ENCODE results near the gene ERI3. TPM values are rescaled to one million over a fixed set of nuclear protein-coding genes. Genes with fewer than 3 reads are reported as not detected.

Gene ERI3
- total and polyA plus RNA-seq, 2 of the 13 experiments (the other 11 are each of a cell fraction or from before 2014, with no cell fraction given), result 35.6 to 35.9 TPM

DNA sequence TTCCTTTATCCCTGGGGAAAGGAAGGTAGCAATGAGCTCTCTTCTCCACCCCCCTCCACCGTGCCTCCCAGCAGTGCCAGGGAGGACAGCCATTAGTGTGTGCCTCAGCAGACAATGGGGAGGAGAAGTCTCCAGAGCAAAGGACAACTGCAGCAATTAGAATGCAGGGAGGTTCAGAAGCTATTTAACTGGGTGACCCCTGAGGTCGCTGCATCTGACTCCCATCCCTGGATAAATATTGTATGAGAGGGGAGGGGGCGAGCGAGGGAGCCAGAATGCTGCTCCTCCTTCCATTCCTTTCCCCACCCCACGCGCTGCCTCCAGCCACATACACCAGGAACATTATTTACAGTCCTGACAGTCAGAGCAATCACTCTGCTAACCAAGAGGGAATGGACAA lies 59.0 kb downstream of the ERI3 start (continued):
- TF ChIP-seq HOXA7 (CRISPR knock-in tag; IDR thresholded peaks at IDR 0.05) (no peak), ZNF549 (CRISPR knock-in tag; IDR thresholded peaks at IDR 0.05) (no peak), ZNF737 (CRISPR knock-in tag; IDR thresholded peaks at IDR 0.05; ENCODE audit: borderline replicate concordance) (no peak), HNF4A (CRISPR knock-in tag; IDR thresholded peaks at IDR 0.05) (peak; percentile 38; the same call in 1 of the 2 replicates), CREB1 (IDR thresholded peaks at IDR 0.05) (no peak), CREB1 (CRISPR knock-in tag; IDR thresholded peaks at IDR 0.05) (peak; percentile 39; the same call in 1 of the 2 replicates), YY1 (IDR thresholded peaks at IDR 0.05; ENCODE audit: insufficient read depth, insufficient replicate concordance, low read depth, low read length) (peak; percentile 46), SOX13 (IDR thresholded peaks at IDR 0.05) (no peak), SOX13 (CRISPR knock-in tag; conservative IDR thresholded peaks at IDR 0.05 in 1 of 2, IDR thresholded peaks at IDR 0.05 in 1 of 2) (no peak; a peak in 1 of 4 replicates), NFE2L2 (IDR thresholded peaks at IDR 0.05; ENCODE audit: low read length) (no peak), ZBTB1 (CRISPR knock-in tag; IDR thresholded peaks at IDR 0.05; ENCODE audit: borderline replicate concordance) (no peak), HNRNPK (IDR thresholded peaks at IDR 0.05; ENCODE audit: low read depth, low read length, poor library complexity, severe bottlenecking) (no peak)
- TF ChIP-seq, protein P1, sequence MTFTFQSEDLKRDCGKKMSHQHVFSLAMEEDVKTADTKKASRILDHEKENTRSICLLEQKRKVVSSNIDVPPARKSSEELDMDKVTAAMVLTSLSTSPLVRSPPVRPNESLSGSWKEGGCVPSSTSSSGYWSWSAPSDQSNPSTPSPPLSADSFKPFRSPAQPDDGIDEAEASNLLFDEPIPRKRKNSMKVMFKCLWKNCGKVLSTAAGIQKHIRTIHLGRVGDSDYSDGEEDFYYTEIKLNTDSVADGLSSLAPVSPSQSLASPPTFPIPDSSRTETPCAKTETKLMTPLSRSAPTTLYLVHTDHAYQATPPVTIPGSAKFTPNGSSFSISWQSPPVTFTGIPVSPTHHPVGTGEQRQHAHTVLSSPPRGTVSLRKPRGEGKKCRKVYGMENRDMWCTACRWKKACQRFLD (CRISPR knock-in tag; IDR thresholded peaks at IDR 0.05; ENCODE audit: borderline replicate concordance), result no peak
- TF ChIP-seq, protein P2, sequence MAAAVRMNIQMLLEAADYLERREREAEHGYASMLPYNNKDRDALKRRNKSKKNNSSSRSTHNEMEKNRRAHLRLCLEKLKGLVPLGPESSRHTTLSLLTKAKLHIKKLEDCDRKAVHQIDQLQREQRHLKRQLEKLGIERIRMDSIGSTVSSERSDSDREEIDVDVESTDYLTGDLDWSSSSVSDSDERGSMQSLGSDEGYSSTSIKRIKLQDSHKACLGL (CRISPR knock-in tag; IDR thresholded peaks at IDR 0.05), result no peak
- TF ChIP-seq, protein P3, sequence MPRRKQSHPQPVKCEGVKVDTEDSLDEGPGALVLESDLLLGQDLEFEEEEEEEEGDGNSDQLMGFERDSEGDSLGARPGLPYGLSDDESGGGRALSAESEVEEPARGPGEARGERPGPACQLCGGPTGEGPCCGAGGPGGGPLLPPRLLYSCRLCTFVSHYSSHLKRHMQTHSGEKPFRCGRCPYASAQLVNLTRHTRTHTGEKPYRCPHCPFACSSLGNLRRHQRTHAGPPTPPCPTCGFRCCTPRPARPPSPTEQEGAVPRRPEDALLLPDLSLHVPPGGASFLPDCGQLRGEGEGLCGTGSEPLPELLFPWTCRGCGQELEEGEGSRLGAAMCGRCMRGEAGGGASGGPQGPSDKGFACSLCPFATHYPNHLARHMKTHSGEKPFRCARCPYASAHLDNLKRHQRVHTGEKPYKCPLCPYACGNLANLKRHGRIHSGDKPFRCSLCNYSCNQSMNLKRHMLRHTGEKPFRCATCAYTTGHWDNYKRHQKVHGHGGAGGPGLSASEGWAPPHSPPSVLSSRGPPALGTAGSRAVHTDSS (CRISPR knock-in tag; conservative IDR thresholded peaks at IDR 0.05), result no peak
- TF ChIP-seq, protein P4, sequence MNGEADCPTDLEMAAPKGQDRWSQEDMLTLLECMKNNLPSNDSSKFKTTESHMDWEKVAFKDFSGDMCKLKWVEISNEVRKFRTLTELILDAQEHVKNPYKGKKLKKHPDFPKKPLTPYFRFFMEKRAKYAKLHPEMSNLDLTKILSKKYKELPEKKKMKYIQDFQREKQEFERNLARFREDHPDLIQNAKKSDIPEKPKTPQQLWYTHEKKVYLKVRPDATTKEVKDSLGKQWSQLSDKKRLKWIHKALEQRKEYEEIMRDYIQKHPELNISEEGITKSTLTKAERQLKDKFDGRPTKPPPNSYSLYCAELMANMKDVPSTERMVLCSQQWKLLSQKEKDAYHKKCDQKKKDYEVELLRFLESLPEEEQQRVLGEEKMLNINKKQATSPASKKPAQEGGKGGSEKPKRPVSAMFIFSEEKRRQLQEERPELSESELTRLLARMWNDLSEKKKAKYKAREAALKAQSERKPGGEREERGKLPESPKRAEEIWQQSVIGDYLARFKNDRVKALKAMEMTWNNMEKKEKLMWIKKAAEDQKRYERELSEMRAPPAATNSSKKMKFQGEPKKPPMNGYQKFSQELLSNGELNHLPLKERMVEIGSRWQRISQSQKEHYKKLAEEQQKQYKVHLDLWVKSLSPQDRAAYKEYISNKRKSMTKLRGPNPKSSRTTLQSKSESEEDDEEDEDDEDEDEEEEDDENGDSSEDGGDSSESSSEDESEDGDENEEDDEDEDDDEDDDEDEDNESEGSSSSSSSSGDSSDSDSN (CRISPR knock-in tag; IDR thresholded peaks at IDR 0.05), result no peak
- TF ChIP-seq, protein P5, sequence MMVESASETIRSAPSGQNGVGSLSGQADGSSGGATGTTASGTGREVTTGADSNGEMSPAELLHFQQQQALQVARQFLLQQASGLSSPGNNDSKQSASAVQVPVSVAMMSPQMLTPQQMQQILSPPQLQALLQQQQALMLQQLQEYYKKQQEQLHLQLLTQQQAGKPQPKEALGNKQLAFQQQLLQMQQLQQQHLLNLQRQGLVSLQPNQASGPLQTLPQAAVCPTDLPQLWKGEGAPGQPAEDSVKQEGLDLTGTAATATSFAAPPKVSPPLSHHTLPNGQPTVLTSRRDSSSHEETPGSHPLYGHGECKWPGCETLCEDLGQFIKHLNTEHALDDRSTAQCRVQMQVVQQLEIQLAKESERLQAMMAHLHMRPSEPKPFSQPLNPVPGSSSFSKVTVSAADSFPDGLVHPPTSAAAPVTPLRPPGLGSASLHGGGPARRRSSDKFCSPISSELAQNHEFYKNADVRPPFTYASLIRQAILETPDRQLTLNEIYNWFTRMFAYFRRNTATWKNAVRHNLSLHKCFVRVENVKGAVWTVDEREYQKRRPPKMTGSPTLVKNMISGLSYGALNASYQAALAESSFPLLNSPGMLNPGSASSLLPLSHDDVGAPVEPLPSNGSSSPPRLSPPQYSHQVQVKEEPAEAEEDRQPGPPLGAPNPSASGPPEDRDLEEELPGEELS (CRISPR knock-in tag; IDR thresholded peaks at IDR 0.05), result peak; percentile 38; the same call in 1 of the 2 replicates
- TF ChIP-seq, protein P6, sequence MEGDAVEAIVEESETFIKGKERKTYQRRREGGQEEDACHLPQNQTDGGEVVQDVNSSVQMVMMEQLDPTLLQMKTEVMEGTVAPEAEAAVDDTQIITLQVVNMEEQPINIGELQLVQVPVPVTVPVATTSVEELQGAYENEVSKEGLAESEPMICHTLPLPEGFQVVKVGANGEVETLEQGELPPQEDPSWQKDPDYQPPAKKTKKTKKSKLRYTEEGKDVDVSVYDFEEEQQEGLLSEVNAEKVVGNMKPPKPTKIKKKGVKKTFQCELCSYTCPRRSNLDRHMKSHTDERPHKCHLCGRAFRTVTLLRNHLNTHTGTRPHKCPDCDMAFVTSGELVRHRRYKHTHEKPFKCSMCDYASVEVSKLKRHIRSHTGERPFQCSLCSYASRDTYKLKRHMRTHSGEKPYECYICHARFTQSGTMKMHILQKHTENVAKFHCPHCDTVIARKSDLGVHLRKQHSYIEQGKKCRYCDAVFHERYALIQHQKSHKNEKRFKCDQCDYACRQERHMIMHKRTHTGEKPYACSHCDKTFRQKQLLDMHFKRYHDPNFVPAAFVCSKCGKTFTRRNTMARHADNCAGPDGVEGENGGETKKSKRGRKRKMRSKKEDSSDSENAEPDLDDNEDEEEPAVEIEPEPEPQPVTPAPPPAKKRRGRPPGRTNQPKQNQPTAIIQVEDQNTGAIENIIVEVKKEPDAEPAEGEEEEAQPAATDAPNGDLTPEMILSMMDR (CRISPR knock-in tag; IDR thresholded peaks at IDR 0.05), result peak; percentile 10; the same call in 1 of the 2 replicates
- TF ChIP-seq, protein P7, sequence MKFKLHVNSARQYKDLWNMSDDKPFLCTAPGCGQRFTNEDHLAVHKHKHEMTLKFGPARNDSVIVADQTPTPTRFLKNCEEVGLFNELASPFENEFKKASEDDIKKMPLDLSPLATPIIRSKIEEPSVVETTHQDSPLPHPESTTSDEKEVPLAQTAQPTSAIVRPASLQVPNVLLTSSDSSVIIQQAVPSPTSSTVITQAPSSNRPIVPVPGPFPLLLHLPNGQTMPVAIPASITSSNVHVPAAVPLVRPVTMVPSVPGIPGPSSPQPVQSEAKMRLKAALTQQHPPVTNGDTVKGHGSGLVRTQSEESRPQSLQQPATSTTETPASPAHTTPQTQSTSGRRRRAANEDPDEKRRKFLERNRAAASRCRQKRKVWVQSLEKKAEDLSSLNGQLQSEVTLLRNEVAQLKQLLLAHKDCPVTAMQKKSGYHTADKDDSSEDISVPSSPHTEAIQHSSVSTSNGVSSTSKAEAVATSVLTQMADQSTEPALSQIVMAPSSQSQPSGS (CRISPR knock-in tag; IDR thresholded peaks at IDR 0.05), result no peak
